GM12873 (cell line): ENCODE measurements around the gene KLRC3.

Experiments
- CTCF ChIP-seq: IDR thresholded peaks from 2 replicates; pipeline ENCODE4 v1.5.1; 2012; ENCODE audit warnings: low read depth, mild to moderate bottlenecking, moderate library complexity, low read length, control low read depth; ENCODE audit not compliant: insufficient read depth; ENCODE audit errors: missing control alignments

KLRC3 gene

GRCh38 chr12:10389904-10390303 is 30.5 kb downstream of the KLRC3 start, which contains the start of gene KLRK1:
Gene KLRK1 (minus strand): TSS chr12:10390041. CDS start chr12:10388810, 1,231 bp downstream.
- no peak for TF ChIP-seq CTCF

GRCh38 chr12:10388624-10389413 is 31.6 kb downstream of the KLRC3 start:
- TF ChIP-seq CTCF = no peak

GRCh38 chr12:10386857-10387256 is 33.5 kb downstream of the KLRC3 start:
- no peak for TF ChIP-seq CTCF

GRCh38 chr12:10385166-10385613 is 35.2 kb downstream of the KLRC3 start:
- no peak for TF ChIP-seq CTCF

GRCh38 chr12:10384191-10384590 is 36.2 kb downstream of the KLRC3 start:
- TF ChIP-seq CTCF = no peak

- TF ChIP-seq CTCF = no peak
Observed at GRCh38 chr12:10381928-10382628, 38.3 kb downstream of the KLRC3 start.

- TF ChIP-seq CTCF = no peak
Observed at GRCh38 chr12:10374624-10375018, 45.8 kb downstream of the KLRC3 start.
